ENCODE measurements around the gene ARPC5. TPM values are rescaled to one million over a fixed set of nuclear protein-coding genes. Genes with fewer than 3 reads are reported as not detected.

ARPC5 gene
- total and polyA plus RNA-seq, 2 donors (not counting 1 experiment from before 2014, with no cell fraction given), result 28.3 to 103 TPM

- no peak overlapping the region for H3K4me3 ChIP-seq (ENCODE audit: control extremely low read depth in 1 of 5, extremely low read depth in 1 of 5, insufficient read depth in 1 of 5, low read depth in 2 of 5, low read length in 4 of 5)
- ATAC-seq (ENCODE audit: low read depth) (no peak), DNase-seq (no peak)
- H3K9ac ChIP-seq (ENCODE audit: low read length), result no peak overlapping the region
- no peak overlapping the region for H2AFZ ChIP-seq (ENCODE audit: insufficient read depth, low read depth, low read length, poor library complexity, severe bottlenecking)
- no peaks in the 10 kb centered on the region for H3K9me3 Mint-ChIP-seq (ENCODE audit: insufficient read depth)
- WGBS (ENCODE audit: insufficient coverage), result no CpG with 5 or more reads among the region's 1 CpG
- intact Hi-C loops (cut with micrococcal nuclease), result no loop called here
- no peak overlapping the region for H3K27ac Mint-ChIP-seq
- H3K4me2 ChIP-seq (replicated peaks; ENCODE audit: low read depth, low read length, poor library complexity, severe bottlenecking), result no peak overlapping the region
- peaks cover 5 to 28% of the 10 kb centered on the region in 2 experiments for H3K36me3 ChIP-seq (replicated peaks in 1 of 2; ENCODE audit: control extremely low read depth in 1 of 2, control insufficient read depth in 1 of 2, extremely low read depth in 1 of 2, insufficient read depth in 2 of 2, low read length in 1 of 2)
- H3K79me2 ChIP-seq (ENCODE audit: control insufficient read depth, insufficient read depth, low read length), result no peaks in the 10 kb centered on the region
- no peaks in the 10 kb centered on the region for H4K20me1 ChIP-seq (ENCODE audit: control insufficient read depth, insufficient read depth, low read length, poor library complexity, severe bottlenecking)
- H3K9me3 ChIP-seq (ENCODE audit: control extremely low read depth in 1 of 3, control insufficient read depth in 2 of 3, insufficient read depth in 1 of 3, low read length in 2 of 3), result no peaks in the 10 kb centered on the region
- no peaks in the 10 kb centered on the region for H3K27me3 Mint-ChIP-seq
- ChIA-PET CTCF (interaction anchor here (0.7 kb wide), 2 partner anchors 18 to 343 kb away, joined by 3 read pairs; partner anchors contain the start of gene NCF2), POLR2A (no interaction called here)
- H3K27ac ChIP-seq (ENCODE audit: low read length in 2 of 2), result no peak overlapping the region
- H3K4me1 Mint-ChIP-seq, result peaks cover 14% of the 10 kb centered on the region
- H3K4me3 Mint-ChIP-seq, result no peak overlapping the region
- TF ChIP-seq, protein P1, sequence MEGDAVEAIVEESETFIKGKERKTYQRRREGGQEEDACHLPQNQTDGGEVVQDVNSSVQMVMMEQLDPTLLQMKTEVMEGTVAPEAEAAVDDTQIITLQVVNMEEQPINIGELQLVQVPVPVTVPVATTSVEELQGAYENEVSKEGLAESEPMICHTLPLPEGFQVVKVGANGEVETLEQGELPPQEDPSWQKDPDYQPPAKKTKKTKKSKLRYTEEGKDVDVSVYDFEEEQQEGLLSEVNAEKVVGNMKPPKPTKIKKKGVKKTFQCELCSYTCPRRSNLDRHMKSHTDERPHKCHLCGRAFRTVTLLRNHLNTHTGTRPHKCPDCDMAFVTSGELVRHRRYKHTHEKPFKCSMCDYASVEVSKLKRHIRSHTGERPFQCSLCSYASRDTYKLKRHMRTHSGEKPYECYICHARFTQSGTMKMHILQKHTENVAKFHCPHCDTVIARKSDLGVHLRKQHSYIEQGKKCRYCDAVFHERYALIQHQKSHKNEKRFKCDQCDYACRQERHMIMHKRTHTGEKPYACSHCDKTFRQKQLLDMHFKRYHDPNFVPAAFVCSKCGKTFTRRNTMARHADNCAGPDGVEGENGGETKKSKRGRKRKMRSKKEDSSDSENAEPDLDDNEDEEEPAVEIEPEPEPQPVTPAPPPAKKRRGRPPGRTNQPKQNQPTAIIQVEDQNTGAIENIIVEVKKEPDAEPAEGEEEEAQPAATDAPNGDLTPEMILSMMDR (IDR thresholded peaks at IDR 0.05), result no peak
- H3K27me3 ChIP-seq (replicated peaks in 1 of 4; ENCODE audit: control extremely low read depth in 1 of 4, control insufficient read depth in 3 of 4, insufficient read depth in 4 of 4, low read length in 3 of 4), result no peaks in the 10 kb centered on the region
- H3K4me1 ChIP-seq (ENCODE audit: control insufficient read depth in 2 of 2, insufficient read depth in 2 of 2, low read length in 2 of 2), result peaks cover 8 to 10% of the 10 kb centered on the region in 2 donors
Observed at GRCh38 chr1:183572721-183573120, 62.9 kb downstream of the ARPC5 start.

GRCh38 chr1:183571678-183572268 lies 63.8 kb downstream of the ARPC5 start:
- H3K4me1 ChIP-seq (ENCODE audit: control insufficient read depth in 2 of 2, insufficient read depth in 2 of 2, low read length in 2 of 2), result peaks cover 18 to 20% of the 10 kb centered on the region in 2 donors
- no peak overlapping the region for H3K27ac ChIP-seq (ENCODE audit: low read length in 2 of 2)
- Mint-ChIP-seq H3K4me3 (no peak overlapping the region), H3K27ac (no peak overlapping the region), H3K9me3 (ENCODE audit: insufficient read depth) (no peaks in the 10 kb centered on the region), H3K4me1 (peaks cover 23% of the 10 kb centered on the region), H3K27me3 (no peaks in the 10 kb centered on the region)
- no peak overlapping the region for H3K4me2 ChIP-seq (replicated peaks; ENCODE audit: low read depth, low read length, poor library complexity, severe bottlenecking)
- ChIA-PET CTCF (no interaction called here), POLR2A (no interaction called here)
- TF ChIP-seq EZH2 (IDR thresholded peaks at IDR 0.05; ENCODE audit: borderline replicate concordance, insufficient read depth, low read depth, low read length, poor library complexity, severe bottlenecking), result no peak
- no peak overlapping the region for H2AFZ ChIP-seq (ENCODE audit: insufficient read depth, low read depth, low read length, poor library complexity, severe bottlenecking)
- H3K36me3 ChIP-seq (replicated peaks in 1 of 2; ENCODE audit: control extremely low read depth in 1 of 2, control insufficient read depth in 1 of 2, extremely low read depth in 1 of 2, insufficient read depth in 2 of 2, low read length in 1 of 2), result peaks cover 5 to 28% of the 10 kb centered on the region in 2 experiments
- H4K20me1 ChIP-seq (ENCODE audit: control insufficient read depth, insufficient read depth, low read length, poor library complexity, severe bottlenecking), result no peaks in the 10 kb centered on the region
- H3K27me3 ChIP-seq (replicated peaks in 1 of 4; ENCODE audit: control extremely low read depth in 1 of 4, control insufficient read depth in 3 of 4, insufficient read depth in 4 of 4, low read length in 3 of 4), result no peaks in the 10 kb centered on the region
- DNase-seq (no peak), ATAC-seq (ENCODE audit: low read depth) (no peak)
- H3K9me3 ChIP-seq (ENCODE audit: control extremely low read depth in 1 of 3, control insufficient read depth in 2 of 3, insufficient read depth in 1 of 3, low read length in 2 of 3), result no peaks in the 10 kb centered on the region
- WGBS (ENCODE audit: insufficient coverage), result 80% methylated on average over 1 of the region's 4 CpGs
- intact Hi-C loops (cut with micrococcal nuclease), result no loop called here
- H3K9ac ChIP-seq (ENCODE audit: low read length), result no peak overlapping the region
- no peaks in the 10 kb centered on the region for H3K79me2 ChIP-seq (ENCODE audit: control insufficient read depth, insufficient read depth, low read length)
- no peak overlapping the region for H3K4me3 ChIP-seq (ENCODE audit: control extremely low read depth in 1 of 5, extremely low read depth in 1 of 5, insufficient read depth in 1 of 5, low read depth in 2 of 5, low read length in 4 of 5)

Other genes starting within 250 kb of the ARPC5 start
- gene NMNAT2, start 217.4 kb downstream of the ARPC5 start, total RNA-seq, result not detected in 2 replicates
- not detected in 2 replicates for gene NMNAT2, start 217.4 kb downstream of the ARPC5 start, polyA plus RNA-seq
- 69.1 and 73.3 TPM in 2 replicates for gene SMG7, start 163.3 kb downstream of the ARPC5 start, total RNA-seq
- gene SMG7, start 163.3 kb downstream of the ARPC5 start, polyA plus RNA-seq, result 20.8 and 28.7 TPM in 2 replicates
- gene NCF2, start 45.3 kb downstream of the ARPC5 start, total RNA-seq, result 10.5 and 10.7 TPM in 2 replicates
- 9.9 and 10.9 TPM in 2 replicates for gene NCF2, start 45.3 kb downstream of the ARPC5 start, polyA plus RNA-seq
- gene APOBEC4, start 17.5 kb upstream of the ARPC5 start, total RNA-seq, result not detected in 2 replicates
- gene APOBEC4, start 17.5 kb upstream of the ARPC5 start, polyA plus RNA-seq, result not detected in 2 replicates
- gene RGL1, start 169.3 kb upstream of the ARPC5 start, total RNA-seq, result 0.83 and 1.1 TPM in 2 replicates
- gene RGL1, start 169.3 kb upstream of the ARPC5 start, polyA plus RNA-seq, result 0.09 and 0.12 TPM in 2 replicates